Ishikawa (cell line): Measurements from ENCODE around the gene C11orf21.

Experiments
- EP300 ChIP-seq: IDR thresholded peaks from 2 replicates; pipeline ENCODE4 v1.6.1; 2012; ENCODE audit warnings: borderline replicate concordance
- ZBTB7A ChIP-seq: IDR thresholded peaks from 2 replicates; pipeline ENCODE4 v1.6.1; 2012; ENCODE audit warnings: low read depth

- no peak for TF ChIP-seq EP300
- no peak for TF ChIP-seq ZBTB7A
Observed at GRCh38 chr11:2269601-2270321, 32.0 kb downstream of the C11orf21 start.
